NCI-H1436 treated with DMSO at 0.1 percent for 48 hours (cell line): Measurements from ENCODE around the gene GJB1.
"Not testable (repeated sequence)": the region's sequence is repeated elsewhere in the genome, so short reads cannot be mapped to it uniquely, and the experiment has no call there.

Experiments
- DNase-seq: peaks from one replicate; lab custom pipeline; 2025; lab: John Stamatoyannopoulos, UW

Gene GJB1

DNA sequence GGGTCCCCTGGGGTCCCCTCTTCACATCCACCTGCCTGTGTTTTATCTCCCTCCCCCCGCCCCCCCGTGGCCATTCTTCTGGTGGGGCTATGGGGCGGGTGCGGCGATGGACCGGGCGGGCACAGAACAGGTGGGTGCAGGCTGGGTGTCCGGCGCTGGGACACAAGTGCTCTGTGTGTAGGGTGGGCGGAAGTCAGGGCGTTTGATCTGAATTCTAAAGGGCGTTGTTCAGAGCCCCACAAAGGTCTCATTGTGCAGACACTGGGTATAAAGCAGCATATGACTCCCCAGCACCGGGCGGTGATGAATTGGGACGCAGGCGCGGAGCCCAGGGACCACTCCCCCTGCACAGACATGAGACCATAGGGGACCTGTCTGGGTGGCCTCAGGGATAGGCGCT lies at the start of gene GJB1:
Gene GJB1, plus strand, starts transcription at position 296 of the 400 bp plus-strand sequence. CDS start 484 bp downstream, outside the sequence.
- DNase-seq = no peak

GRCh38 chrX:71173440-71173839 lies 49.6 kb upstream of the GJB1 start:
- no peak for DNase-seq

DNA sequence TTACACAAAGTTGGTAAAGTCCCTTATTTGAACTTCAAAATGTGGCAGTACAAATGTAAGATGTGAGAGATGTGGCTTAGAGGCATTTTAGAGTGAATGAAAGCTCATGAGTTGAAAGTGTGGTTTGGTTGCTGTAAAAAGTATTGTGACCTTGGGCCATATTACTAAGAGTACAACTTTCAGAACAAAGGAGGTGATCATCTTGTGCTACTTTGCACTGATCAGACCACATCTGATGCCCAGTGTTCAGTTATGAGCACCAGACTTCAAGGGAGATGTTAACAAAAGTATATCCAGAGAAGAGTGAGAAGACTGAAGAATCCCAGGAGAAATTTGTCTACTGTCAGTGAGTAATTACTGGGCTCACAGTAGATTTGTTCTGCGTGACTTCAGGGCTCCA lies 48.2 kb upstream of the GJB1 start:
- no peak for DNase-seq

- DNase-seq = no peak
Measured at GRCh38 chrX:71175531-71175930, 47.5 kb upstream of the GJB1 start.

DNA sequence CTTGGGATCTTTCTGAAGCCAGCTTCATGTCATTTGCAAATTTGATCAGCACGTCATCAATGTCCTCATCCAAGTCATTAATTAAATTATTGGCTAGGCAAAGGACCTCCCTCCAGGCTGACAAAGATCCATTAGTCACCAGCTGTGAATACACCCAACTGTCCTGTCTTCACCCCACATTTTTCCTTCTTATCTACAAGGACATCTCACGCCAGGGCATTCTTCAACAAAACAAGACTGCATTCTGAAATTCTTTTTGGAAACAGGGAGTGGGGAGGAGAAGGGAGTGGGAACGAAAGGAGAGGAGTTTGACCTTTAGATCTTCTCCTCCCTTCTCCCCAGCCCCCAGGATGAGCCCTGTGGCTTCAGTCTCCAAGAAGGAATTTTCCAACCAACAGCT lies 45.7 kb upstream of the GJB1 start:
- DNase-seq = no peak

DNA sequence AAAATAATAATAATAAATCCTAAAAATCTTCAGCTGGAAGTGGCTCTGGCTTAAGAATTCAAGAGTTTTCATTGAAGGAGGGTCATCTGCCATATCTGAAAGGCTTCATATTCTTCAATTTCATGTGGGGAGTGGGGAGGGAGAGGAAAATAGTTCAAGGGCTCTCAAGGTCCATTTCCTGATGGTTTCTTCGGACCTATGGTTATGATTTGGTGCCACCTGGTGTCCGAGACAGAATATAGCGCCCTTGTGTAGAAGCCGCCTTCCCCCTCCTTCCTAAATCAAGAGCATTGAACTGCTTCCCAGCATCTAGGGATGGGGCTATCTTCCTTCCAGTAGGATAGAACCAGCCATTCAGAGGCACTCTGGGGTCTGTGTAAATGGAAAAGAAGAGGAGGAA lies 44.1 kb upstream of the GJB1 start:
- DNase-seq = peak; percentile 37

DNA sequence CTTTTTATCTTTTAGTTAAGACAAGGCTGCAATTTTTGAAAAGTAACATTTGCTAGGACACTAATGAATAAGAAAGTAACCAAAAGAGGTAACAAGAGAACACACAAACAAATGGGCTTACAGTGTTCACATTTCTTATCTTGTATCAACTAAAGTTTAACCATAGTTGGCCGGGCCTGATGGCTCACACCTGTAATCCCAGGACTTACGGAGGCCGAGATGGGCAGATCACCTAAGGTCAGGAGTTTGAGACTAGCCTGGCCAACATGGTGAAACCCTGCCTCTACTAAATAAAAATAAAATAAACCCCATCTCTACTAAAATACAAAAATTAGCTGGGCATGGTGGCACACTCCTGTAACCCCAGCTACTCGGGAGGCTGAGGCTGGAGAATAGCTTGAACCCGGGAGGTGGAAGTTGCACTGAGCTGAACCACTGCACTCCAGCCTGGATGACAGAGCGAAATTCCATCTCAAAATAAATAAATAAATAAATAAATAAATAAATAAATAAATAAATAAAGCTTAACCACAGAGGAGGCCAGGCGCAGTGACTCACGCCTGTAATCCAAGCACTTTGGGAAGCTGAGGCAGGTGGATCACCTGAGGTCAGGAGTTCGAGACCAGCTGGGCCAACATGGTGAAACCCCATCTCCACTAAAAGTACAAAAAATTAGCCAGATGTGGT lies 42.3 kb upstream of the GJB1 start:
- DNase-seq = not testable (repeated sequence)

GRCh38 chrX:71181558-71181909 lies 41.5 kb upstream of the GJB1 start:
- no peak for DNase-seq

DNA sequence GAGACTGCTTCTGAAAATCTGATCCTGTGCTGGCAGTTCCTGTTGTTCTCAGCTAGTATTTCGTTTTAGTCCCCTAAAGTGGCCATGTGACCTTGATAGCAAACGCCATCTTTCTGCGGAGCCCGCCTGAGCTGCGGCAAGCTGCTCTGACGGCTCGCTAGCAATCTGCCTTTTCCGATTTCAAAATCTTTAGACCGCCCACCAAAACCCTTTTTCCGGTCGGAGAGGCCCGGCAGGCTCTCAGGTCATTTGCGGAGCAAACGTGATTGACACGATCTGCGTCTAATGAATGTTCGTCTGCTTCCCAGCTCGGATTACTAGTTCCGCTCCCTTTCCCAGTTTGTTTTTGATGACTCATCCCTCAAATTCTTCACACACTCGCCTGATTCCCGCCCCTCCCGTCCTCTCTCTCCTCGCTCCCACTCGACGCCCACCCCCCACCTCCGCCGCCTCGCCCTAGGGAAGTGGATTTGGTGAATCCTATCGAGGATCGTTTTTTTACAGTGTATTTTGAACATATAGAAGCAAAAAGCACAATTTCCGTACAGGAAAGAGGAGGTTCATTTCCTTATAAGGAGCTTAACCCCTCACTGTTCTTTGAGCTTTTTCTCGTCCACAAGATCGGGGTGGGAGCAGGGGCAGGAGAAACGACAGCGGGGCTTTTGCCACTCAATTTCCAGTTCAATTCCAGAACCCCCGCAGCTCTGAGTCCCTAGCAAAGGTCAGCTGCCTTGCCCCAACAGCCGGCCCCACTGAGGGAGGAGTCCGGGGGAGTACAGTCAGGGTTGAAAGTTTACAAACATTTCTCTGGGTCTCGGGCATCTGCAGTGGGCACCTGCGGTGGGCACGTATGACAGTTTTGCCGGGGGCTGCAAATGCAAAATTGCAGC lies 40.9 kb upstream of the GJB1 start:
- DNase-seq = peak; percentile 99

- DNase-seq = no peak
Measured at GRCh38 chrX:71182871-71183270, 40.2 kb upstream of the GJB1 start.

DNA sequence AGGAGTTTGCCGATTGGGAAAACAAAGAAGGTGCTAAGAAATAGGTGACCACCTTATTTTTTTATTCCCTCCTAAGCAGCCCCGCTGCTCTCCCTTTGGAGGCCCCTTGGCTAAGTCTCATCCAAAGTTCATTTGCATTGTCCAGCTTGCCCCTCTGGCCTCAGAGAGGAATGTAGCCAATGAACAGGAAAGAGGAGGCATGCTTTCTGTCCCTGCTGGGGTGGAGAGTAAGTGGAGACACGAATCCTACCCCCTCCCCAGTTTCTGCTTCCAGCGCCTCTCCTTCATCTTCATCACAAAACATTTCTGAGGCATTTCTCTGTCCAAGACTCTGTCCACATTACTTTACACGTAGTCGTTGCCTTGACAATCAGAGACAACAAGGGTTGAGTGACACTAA lies 39.7 kb upstream of the GJB1 start:
- DNase-seq = no peak

GRCh38 chrX:71184092-71184491 lies 38.9 kb upstream of the GJB1 start:
- DNase-seq = no peak

DNA sequence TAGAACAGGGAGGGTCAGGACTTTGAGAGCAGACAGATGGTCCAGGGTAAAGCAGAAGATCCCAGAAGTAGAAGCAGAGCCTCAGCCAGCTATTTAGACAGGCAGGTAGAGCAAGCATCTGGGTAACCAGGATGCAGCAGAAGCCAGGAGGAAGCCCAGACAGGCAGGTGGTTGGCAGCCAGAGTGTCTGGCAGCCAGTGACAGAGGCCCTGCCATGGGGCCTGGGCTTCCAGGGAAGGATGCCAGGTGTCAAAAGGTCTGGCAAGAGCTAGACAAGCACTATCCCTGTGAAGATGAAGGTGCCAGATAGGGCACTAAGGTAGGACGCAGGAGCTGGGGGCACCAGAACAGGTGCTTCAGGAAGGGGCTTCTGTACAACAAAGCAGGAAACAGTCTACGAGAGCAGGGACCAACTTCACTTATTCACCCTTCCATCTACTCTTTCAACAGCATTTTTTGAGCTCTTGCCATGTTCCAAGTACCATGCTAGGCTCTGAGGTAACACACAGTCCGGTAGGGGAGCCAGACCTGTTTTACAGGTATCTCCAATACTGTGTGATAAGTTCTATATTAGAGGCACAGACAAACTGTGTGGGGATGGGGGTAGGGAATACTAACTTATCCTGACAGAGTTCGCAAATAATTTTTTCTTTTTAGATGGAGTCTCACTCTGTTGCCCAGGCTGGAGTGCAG lies 38.1 kb upstream of the GJB1 start:
- DNase-seq = no peak

GRCh38 chrX:71191248-71191647 lies 31.8 kb upstream of the GJB1 start:
- DNase-seq = no peak

GRCh38 chrX:71195964-71196649 lies 26.9 kb upstream of the GJB1 start:
- DNase-seq = no peak

DNA sequence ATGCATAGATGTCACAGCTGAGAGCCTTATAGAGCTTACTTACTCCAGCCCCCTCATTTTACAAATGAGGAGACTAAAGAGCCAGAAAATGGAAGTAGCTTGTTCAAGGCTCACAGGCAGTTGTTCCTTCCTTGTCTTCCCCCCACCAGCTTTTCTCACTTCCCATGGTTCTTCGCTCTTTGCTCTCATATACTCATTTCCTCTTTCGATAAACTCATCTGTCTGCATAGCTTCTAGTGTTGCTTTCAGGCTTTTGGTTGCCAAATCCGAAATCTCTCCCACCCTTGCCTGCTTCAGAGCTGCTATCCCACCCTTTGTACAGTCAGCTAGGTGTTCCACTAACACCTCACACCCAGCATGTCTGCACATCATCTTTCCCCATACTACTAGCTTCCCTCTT lies 25.0 kb upstream of the GJB1 start:
- DNase-seq = no peak

DNA sequence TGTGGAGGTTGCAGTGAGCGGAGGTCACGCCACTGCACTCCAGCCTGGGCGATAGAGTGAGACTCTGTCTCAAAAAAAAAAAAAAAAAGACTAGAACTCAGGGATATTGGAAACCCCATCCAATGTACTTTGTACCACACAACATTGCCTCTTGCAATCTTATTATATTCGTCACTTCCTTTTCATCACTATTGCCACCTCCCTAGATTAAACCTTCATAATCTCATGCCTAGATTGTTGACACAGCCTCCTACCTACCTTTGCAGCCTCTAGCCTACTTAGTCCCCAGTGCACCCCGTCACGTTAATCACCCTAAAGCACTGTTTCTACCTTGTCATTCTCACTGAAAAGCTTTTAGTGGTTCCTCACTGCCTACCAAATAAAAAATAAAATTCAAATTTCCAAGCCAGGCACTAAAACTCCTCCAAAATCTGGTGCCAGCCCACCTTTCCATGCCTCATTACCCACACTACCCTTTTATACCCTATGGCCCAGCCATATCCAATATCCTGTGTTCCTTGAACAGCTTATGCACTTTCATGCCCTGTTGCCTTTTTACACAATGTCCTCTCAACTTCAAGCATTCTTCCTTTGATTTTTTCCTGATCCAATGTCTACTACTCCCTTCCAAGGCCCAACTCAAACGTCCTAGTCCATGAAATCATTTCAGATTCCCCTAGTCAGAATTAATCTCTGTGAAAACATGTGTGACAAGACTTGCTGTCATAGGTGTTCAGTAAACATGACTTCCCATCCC lies 23.6 kb upstream of the GJB1 start:
- no peak for DNase-seq

DNA sequence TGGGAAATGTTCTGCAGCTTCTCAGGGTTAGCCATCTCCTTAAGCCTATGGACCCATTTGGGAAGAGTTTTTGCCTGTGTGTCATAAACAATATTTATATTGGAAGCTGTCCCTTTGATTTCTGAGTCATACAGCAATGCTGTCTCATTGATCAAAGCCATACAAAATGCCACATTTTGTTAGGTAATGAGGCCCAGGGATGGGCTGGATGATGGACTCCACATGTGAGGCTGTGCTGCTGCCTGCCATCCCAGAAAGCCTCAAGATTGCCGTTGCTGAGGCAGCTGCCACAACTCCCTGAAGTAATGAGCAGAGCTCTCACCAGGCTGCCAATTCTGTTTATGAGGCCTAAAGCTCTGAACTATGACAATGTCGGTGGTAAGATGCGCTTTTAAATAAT lies 12.2 kb upstream of the GJB1 start:
- DNase-seq = no peak

DNA sequence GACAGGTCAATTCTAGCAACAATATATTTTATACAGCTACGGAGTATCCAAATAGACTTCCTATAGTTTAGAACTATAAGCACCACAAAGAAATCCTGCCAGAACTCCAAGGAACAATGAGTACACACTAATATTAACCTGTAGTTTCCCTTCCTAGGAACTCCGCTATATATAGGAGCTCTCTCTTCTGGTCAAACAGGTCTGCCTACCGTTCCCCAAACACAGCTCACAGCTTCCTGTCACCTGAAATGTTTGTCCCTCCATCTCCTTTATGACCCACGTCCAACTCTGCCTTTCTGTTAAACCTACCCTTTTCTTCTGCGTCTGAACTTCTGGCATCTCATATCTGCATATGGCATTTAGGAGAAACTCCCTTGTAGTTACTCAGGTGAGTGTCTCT lies 10.5 kb upstream of the GJB1 start:
- no peak for DNase-seq

DNA sequence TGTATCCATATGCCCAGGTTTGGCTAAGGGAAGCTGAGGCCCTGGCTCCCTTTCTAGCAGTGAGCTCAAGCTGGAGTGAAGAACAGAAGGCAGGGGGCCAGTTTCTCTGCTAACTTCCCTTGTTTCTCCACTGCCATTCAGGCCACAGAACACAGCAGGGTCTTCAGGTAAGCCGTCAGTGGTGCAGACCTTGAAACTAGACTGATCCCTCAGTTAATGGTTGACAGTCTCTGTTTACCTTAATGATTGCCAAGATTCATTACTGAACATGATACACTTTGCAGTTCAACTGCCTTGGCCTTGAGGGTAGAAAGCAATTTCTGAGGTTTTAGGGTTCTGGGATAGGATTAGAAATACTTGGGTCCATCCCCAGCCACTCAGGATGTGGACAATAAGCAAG lies 8.9 kb upstream of the GJB1 start:
- no peak for DNase-seq

- DNase-seq = no peak
Measured at GRCh38 chrX:71214604-71215337, 8.3 kb upstream of the GJB1 start.
